ENCODE data around the gene FAM98A. TPM values are rescaled to one million over a fixed set of nuclear protein-coding genes. Genes with fewer than 3 reads are reported as not detected.

The FAM98A gene
- total RNA-seq (10 to 100 TPM; 16.8 to 36.0 (median 32.6) TPM), polyA plus RNA-seq (10 to 100 TPM; 15.4 to 19.7 TPM), total RNA-seq (13.1 reads per million, percentile 41 among the genes with 10 or more reads in this experiment)

DNA sequence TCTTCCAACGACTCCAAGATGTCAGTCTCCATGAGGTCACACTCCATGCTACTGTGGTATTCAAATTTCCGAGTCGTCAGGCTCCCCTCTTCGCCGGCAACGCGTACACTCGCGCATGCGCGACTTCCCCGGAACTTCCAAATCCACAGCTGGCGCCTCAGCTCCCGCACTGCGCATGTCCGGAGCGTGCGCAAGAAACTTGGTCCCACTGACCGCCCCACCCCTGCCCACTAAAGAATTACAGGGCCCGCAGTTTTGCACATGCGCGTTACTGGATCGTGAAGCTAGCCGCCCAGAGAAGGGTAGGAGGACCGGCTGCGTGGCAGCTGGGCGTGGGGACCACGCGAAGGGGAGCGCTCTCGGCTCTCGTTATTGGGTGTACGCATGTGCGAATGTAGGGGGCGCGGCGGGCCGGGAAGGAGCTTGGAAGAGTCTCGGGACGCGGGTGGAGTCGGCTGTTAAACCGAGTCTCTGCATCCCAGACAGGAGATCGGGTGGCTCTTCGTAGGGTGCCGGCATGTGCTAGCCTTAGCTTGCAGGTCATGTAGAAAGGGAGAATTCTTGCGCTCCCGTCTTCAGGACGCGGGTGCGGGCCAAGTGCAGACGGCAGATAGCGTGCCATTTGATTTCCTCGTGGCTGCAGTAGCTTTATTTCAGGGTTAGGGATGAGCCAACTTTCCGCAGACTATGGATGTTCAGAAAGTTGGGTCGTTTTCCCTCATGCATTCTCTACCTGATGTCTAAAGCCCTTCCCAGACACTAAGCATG, at the start of gene FAM98A:
TSS of gene FAM98A (minus strand) at position 125 of the 768 bp plus-strand sequence. CDS start at position 47, 78 bp downstream.
- Mint-ChIP-seq H3K27me3 (peaks cover 0 to 4% (median 0%) of the 10 kb centered on the region in 5 donors), H3K4me1 (peaks cover 17 to 45% (median 33%) of the 10 kb centered on the region in 7 donors), H3K27ac (peak within 1 kb of the TSS; percentile 86 to 97 (median 96)), H3K4me3 (peak within 1 kb of the TSS; percentile 91 to 99 (median 96)), H3K36me3 (peaks cover 0 to 6% (median 4%) of the 10 kb centered on the region in 5 donors), H3K9me3 (peaks cover 0 to 3% (median 0%) of the 10 kb centered on the region in 11 donors)
- Histone ChIP-seq H3K27ac (ENCODE audit: low read depth, low read length) (peak within 1 kb of the TSS; percentile 89), H3K36me3 (ENCODE audit: control insufficient read depth in 2 of 3, insufficient read depth in 3 of 3, low read length in 3 of 3) (peaks cover 0 to 7% (median 0%) of the 10 kb centered on the region in 3 experiments), H3K9me3 (ENCODE audit: control insufficient read depth in 2 of 3, low read length in 3 of 3) (no peaks in the 10 kb centered on the region), H3K4me1 (ENCODE audit: control insufficient read depth in 2 of 2, insufficient read depth in 2 of 2, low read length in 2 of 2) (peaks cover 10 to 14% of the 10 kb centered on the region in 2 donors), H3K4me3 (ENCODE audit: low read length) (peak within 1 kb of the TSS; percentile 92), H3K27me3 (ENCODE audit: control insufficient read depth in 2 of 2, insufficient read depth in 2 of 2, low read length in 2 of 2) (no peaks in the 10 kb centered on the region)
- intact Hi-C loops (cut with micrococcal nuclease), result loop anchor here (1.0 to 10.0 kb wide), 10 partner anchors 123 to 1589 kb away; partner anchors contain the start of genes RASGRP3 (in 2 of the 2), SPAST (in 2 of the 2), TTC27 (in 2 of the 2) and BIRC6 (in 1 of the 2)
- ChIA-PET CTCF (interaction anchor here (0.7 to 1.9 kb wide), 6 partner anchors 8 to 281 kb away, joined by 3 to 16 read pairs (median 4); partner anchors contain the start of gene RASGRP3), POLR2A (interaction anchor here (0.6 to 1.6 kb wide), 6 partner anchors 9 to 1332 kb away, joined by 3 to 14 read pairs (median 4); partner anchors contain the start of genes RASGRP3 and TTC27)
- ATAC-seq, result peak; percentile 96
- DNase-seq, result peak; percentile 96 to 98 (median 98)

DNA sequence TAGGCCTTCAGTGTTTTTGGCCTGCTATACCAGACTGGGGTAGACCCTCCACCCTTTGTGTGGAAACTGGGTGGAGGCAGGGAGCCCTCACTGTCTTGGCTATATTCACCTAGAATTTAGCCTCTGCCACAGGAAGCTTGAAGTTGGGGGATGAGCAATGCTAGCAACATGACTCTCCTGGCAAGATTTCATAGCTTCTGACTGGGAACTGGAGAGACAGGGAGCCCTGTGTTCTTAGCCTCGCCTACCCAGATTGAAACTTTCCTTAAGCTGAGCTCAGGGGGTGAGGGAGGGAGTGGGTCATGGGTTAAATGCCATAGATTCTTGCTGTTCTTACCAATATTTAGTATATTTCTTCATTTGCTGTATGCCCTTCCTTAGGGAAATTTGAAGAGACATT, 46.8 kb upstream of the FAM98A start:
- CTCF ChIA-PET, result no interaction called here
- H3K27ac ChIP-seq (ENCODE audit: low read depth, low read length), result no peak overlapping the region
- DNase-seq (no peak), ATAC-seq (no peak)
- intact Hi-C loops (cut with micrococcal nuclease), result no loop called here
- Mint-ChIP-seq H3K36me3 (peaks cover 0 to 5% (median 3%) of the 10 kb centered on the region in 5 donors), H3K4me1 (no peaks in the 10 kb centered on the region), H3K9me3 (peaks cover 0 to 12% (median 6%) of the 10 kb centered on the region in 11 donors), H3K27ac (no peak overlapping the region), H3K4me3 (no peak overlapping the region), H3K27me3 (peaks cover 1 to 27% (median 15%) of the 10 kb centered on the region in 5 donors)
- H3K27me3 ChIP-seq (ENCODE audit: control insufficient read depth in 2 of 2, insufficient read depth in 2 of 2, low read length in 2 of 2), result no peaks in the 10 kb centered on the region
- no peak overlapping the region for H3K4me3 ChIP-seq (ENCODE audit: low read length)
- POLR2A ChIA-PET, result no interaction called here
- H3K4me1 ChIP-seq (ENCODE audit: control insufficient read depth in 2 of 2, insufficient read depth in 2 of 2, low read length in 2 of 2), result no peaks in the 10 kb centered on the region
- H3K36me3 ChIP-seq (ENCODE audit: control insufficient read depth in 2 of 3, insufficient read depth in 3 of 3, low read length in 3 of 3), result no peaks in the 10 kb centered on the region
- H3K9me3 ChIP-seq (ENCODE audit: control insufficient read depth in 2 of 3, low read length in 3 of 3), result no peaks in the 10 kb centered on the region

DNA sequence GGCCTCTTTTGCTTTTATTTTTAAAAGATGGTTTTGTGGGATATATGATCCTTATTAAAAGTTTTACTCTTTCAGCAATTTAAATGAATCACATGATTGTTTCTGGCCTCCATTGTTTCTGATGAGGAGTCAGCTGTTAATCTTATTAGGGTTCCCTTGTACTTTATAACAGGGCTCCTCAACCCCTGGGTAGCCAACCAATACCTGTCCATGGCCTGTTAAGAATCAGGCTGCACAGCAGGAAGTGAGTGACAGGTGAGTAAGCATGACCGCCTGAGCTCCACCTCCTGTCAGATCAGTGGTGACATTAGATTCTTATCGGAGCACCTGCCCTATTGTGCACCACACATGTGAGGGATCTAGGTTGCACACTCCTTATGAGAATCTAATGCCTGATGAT, 45.1 kb upstream of the FAM98A start:
- peaks cover 1 to 25% (median 15%) of the 10 kb centered on the region in 5 donors for H3K27me3 Mint-ChIP-seq
- H3K36me3 Mint-ChIP-seq, result peaks cover 0 to 5% (median 3%) of the 10 kb centered on the region in 5 donors
- no peaks in the 10 kb centered on the region for H3K4me1 ChIP-seq (ENCODE audit: control insufficient read depth in 2 of 2, insufficient read depth in 2 of 2, low read length in 2 of 2)
- H3K27ac Mint-ChIP-seq, result no peak overlapping the region
- H3K4me1 Mint-ChIP-seq, result no peaks in the 10 kb centered on the region
- no peak overlapping the region for H3K4me3 ChIP-seq (ENCODE audit: low read length)
- H3K9me3 ChIP-seq (ENCODE audit: control insufficient read depth in 2 of 3, low read length in 3 of 3), result no peaks in the 10 kb centered on the region
- peaks cover 0 to 12% (median 6%) of the 10 kb centered on the region in 11 donors for H3K9me3 Mint-ChIP-seq
- ChIA-PET CTCF (interaction anchor here (0.8 kb wide), 1 partner anchor 403 kb away, joined by 3 read pairs; no protein-coding TSS in a partner anchor), POLR2A (no interaction called here)
- no peak for DNase-seq
- no peak overlapping the region for H3K27ac ChIP-seq (ENCODE audit: low read depth, low read length)
- H3K27me3 ChIP-seq (ENCODE audit: control insufficient read depth in 2 of 2, insufficient read depth in 2 of 2, low read length in 2 of 2), result no peaks in the 10 kb centered on the region
- intact Hi-C loops (cut with micrococcal nuclease), result no loop called here
- H3K36me3 ChIP-seq (ENCODE audit: control insufficient read depth in 2 of 3, insufficient read depth in 3 of 3, low read length in 3 of 3), result no peaks in the 10 kb centered on the region
- no peak overlapping the region for H3K4me3 Mint-ChIP-seq
- ATAC-seq, result no peak

DNA sequence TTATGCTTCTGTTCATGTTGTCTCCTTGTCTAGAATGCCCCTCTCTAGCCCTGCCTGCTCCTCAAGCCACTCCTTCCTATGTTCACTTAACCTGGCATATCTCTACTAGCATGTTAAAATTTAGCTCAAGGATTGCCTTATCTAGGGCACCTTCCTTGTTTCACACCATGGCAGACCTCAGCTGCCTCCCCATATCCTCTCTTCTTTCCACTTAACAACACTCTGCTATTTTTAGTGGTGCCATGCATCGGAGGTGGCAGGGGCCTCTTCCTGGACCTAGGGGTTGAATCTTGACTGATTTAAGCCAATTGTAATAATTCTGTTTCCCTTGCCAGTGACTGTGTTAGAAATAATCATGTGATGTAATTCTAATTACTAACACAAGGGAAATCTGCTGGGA, 36.9 kb upstream of the FAM98A start:
- Mint-ChIP-seq H3K9me3 (no peaks in the 10 kb centered on the region), H3K4me3 (no peak overlapping the region), H3K27me3 (peaks cover 0 to 4% (median 3%) of the 10 kb centered on the region in 5 donors), H3K36me3 (no peaks in the 10 kb centered on the region), H3K27ac (no peak overlapping the region), H3K4me1 (peaks cover 0 to 2% (median 0%) of the 10 kb centered on the region in 7 donors)
- no peak for ATAC-seq
- Histone ChIP-seq H3K4me3 (ENCODE audit: low read length) (no peak overlapping the region), H3K27me3 (ENCODE audit: control insufficient read depth in 2 of 2, insufficient read depth in 2 of 2, low read length in 2 of 2) (no peaks in the 10 kb centered on the region), H3K4me1 (ENCODE audit: control insufficient read depth in 2 of 2, insufficient read depth in 2 of 2, low read length in 2 of 2) (no peaks in the 10 kb centered on the region), H3K27ac (ENCODE audit: low read depth, low read length) (no peak overlapping the region), H3K9me3 (ENCODE audit: control insufficient read depth in 2 of 3, low read length in 3 of 3) (no peaks in the 10 kb centered on the region), H3K36me3 (ENCODE audit: control insufficient read depth in 2 of 3, insufficient read depth in 3 of 3, low read length in 3 of 3) (no peaks in the 10 kb centered on the region)
- intact Hi-C loops (cut with micrococcal nuclease), result no loop called here
- DNase-seq, result no peak
- ChIA-PET CTCF (interaction anchor here (1.0 kb wide), 1 partner anchor 16 kb away, joined by 3 read pairs; no protein-coding TSS in a partner anchor), POLR2A (no interaction called here)

- intact Hi-C loops (cut with micrococcal nuclease), result no loop called here
- no peak for ATAC-seq
- Histone ChIP-seq H3K27me3 (ENCODE audit: control insufficient read depth in 2 of 2, insufficient read depth in 2 of 2, low read length in 2 of 2) (no peaks in the 10 kb centered on the region), H3K4me3 (ENCODE audit: low read length) (no peak overlapping the region), H3K9me3 (ENCODE audit: control insufficient read depth in 2 of 3, low read length in 3 of 3) (no peaks in the 10 kb centered on the region), H3K36me3 (ENCODE audit: control insufficient read depth in 2 of 3, insufficient read depth in 3 of 3, low read length in 3 of 3) (no peaks in the 10 kb centered on the region), H3K27ac (ENCODE audit: low read depth, low read length) (no peak overlapping the region), H3K4me1 (ENCODE audit: control insufficient read depth in 2 of 2, insufficient read depth in 2 of 2, low read length in 2 of 2) (no peaks in the 10 kb centered on the region)
- no peaks in the 10 kb centered on the region for H3K9me3 Mint-ChIP-seq
- H3K36me3 Mint-ChIP-seq, result no peaks in the 10 kb centered on the region
- POLR2A ChIA-PET, result no interaction called here
- no peak overlapping the region for H3K4me3 Mint-ChIP-seq
- H3K27ac Mint-ChIP-seq, result no peak overlapping the region
- CTCF ChIA-PET, result no interaction called here
- no peak for DNase-seq
- H3K27me3 Mint-ChIP-seq, result peaks cover 0 to 3% (median 0%) of the 10 kb centered on the region in 5 donors
- peaks cover 0 to 2% (median 0%) of the 10 kb centered on the region in 7 donors for H3K4me1 Mint-ChIP-seq
Observed at GRCh38 chr2:33634261-33634910, 35.3 kb upstream of the FAM98A start.

- CTCF ChIA-PET, result interaction anchor here (0.6 kb wide), 1 partner anchor 1825 kb away, joined by 3 read pairs; no protein-coding TSS in a partner anchor
Observed at GRCh38 chr2:33633315-33633714, 34.2 kb upstream of the FAM98A start.

More at GRCh38 chr2:33633315-33633714, 34.2 kb upstream of the FAM98A start:
- Mint-ChIP-seq H3K4me1 (peaks cover 0 to 2% (median 0%) of the 10 kb centered on the region in 7 donors), H3K36me3 (no peaks in the 10 kb centered on the region), H3K4me3 (no peak overlapping the region), H3K27me3 (peaks cover 0 to 3% (median 0%) of the 10 kb centered on the region in 5 donors), H3K27ac (no peak overlapping the region), H3K9me3 (no peaks in the 10 kb centered on the region)
- POLR2A ChIA-PET, result no interaction called here
- Histone ChIP-seq H3K9me3 (ENCODE audit: control insufficient read depth in 2 of 3, low read length in 3 of 3) (no peaks in the 10 kb centered on the region), H3K4me3 (ENCODE audit: low read length) (no peak overlapping the region), H3K27ac (ENCODE audit: low read depth, low read length) (no peak overlapping the region), H3K4me1 (ENCODE audit: control insufficient read depth in 2 of 2, insufficient read depth in 2 of 2, low read length in 2 of 2) (no peaks in the 10 kb centered on the region), H3K36me3 (ENCODE audit: control insufficient read depth in 2 of 3, insufficient read depth in 3 of 3, low read length in 3 of 3) (no peaks in the 10 kb centered on the region), H3K27me3 (ENCODE audit: control insufficient read depth in 2 of 2, insufficient read depth in 2 of 2, low read length in 2 of 2) (no peaks in the 10 kb centered on the region)
- ATAC-seq, result no peak
- intact Hi-C loops (cut with micrococcal nuclease), result no loop called here
- DNase-seq, result no peak
